Panc1 (cell line): Measurements from ENCODE around the gene USP48. TPM values are rescaled to one million over a fixed set of nuclear protein-coding genes. Genes with fewer than 3 reads are reported as not detected.
"Not testable (repeated sequence)": the region's sequence is repeated elsewhere in the genome, so short reads cannot be mapped to it uniquely, and the experiment has no call there.

Experiments used
- ATAC-seq: fragments of 200-7000 bp; cut with Tn5 transposase; 2 replicates; pipeline ENCODE4 v1.9.1; 2020; ENCODE audit warnings: mild to moderate bottlenecking, moderate library complexity
- BruUV-seq: library from RNA; stranded (reverse); fragments of 400-500 nt; replicated peaks from 2 replicates; lab custom pipeline; 2021; lab: Mats Ljungman, UMichigan
- CTCF ChIA-PET: fragments of 300-600 bp; sonication (Branson Sonifier 250); formaldehyde crosslinking; loops from one replicate; lab custom pipeline; 2022; ENCODE audit warnings: antibody characterized with exemption; lab: Charles Lee
- POLR2A ChIA-PET: fragments of 300-600 bp; sonication (Branson Sonifier 250); formaldehyde crosslinking; loops from one replicate; lab custom pipeline; 2022; ENCODE audit warnings: antibody characterized with exemption; lab: Charles Lee
- DNase-seq: peaks from one replicate; pipeline ENCODE4 v3.0.0-alpha.2; 2010; ENCODE audit warnings: low read depth, low spot score
- H3K27ac ChIP-seq: 2 replicates; pipeline ENCODE4 v1.5.1; 2011; ENCODE audit warnings: mild to moderate bottlenecking, low read length, inconsistent platforms
- H3K27me3 ChIP-seq: fragments of 200-500 bp; sonication (Bioruptor generic); 2 replicates; pipeline ENCODE4 v1.6.0; 2014; ENCODE audit warnings: low read length, inconsistent platforms; ENCODE audit not compliant: control insufficient read depth, insufficient read depth
- H3K36me3 ChIP-seq: fragments of 200-500 bp; sonication (Bioruptor generic); 2 replicates; pipeline ENCODE4 v1.5.1; 2014; ENCODE audit warnings: inconsistent platforms, mild to moderate bottlenecking, low read length, moderate library complexity; ENCODE audit not compliant: control insufficient read depth, insufficient read depth
- H3K4me1 ChIP-seq: 2 replicates; pipeline ENCODE4 v1.5.1; 2011; ENCODE audit warnings: inconsistent platforms, mild to moderate bottlenecking, low read length, moderate library complexity; ENCODE audit not compliant: control insufficient read depth, insufficient read depth
- H3K4me3 ChIP-seq, 2 experiments: 2 replicates each; pipeline ENCODE4 v1.5.1; 2011 to 2012; ENCODE audit warnings: low read depth in 2 of 2, low read length in 2 of 2, mild to moderate bottlenecking in 2 of 2, inconsistent platforms in 1 of 2, moderate library complexity in 1 of 2
- H3K9me3 ChIP-seq: fragments of 200-500 bp; sonication (Bioruptor generic); 2 replicates; pipeline ENCODE4 v1.5.1; 2014; ENCODE audit warnings: low read depth, mild to moderate bottlenecking, inconsistent platforms, low read length, moderate library complexity; ENCODE audit not compliant: control insufficient read depth, insufficient read depth
- POLR2AphosphoS5 ChIP-seq: IDR thresholded peaks from 2 replicates; pipeline ENCODE4 v1.6.1; 2012; ENCODE audit warnings: mild to moderate bottlenecking, low read depth, low read length, moderate library complexity
- REST ChIP-seq, 2 experiments: IDR thresholded peaks; 2 replicates each; pipeline ENCODE4 v1.6.1; 2011 to 2012; ENCODE audit warnings: low read depth in 2 of 2, control low read depth in 1 of 2, low read length in 1 of 2, mild to moderate bottlenecking in 1 of 2, moderate library complexity in 1 of 2; ENCODE audit not compliant: insufficient read depth in 1 of 2
- SIN3A ChIP-seq: IDR thresholded peaks from 2 replicates; pipeline ENCODE4 v1.6.1; 2012; ENCODE audit warnings: low read depth, mild to moderate bottlenecking, low read length, moderate library complexity, borderline replicate concordance; ENCODE audit not compliant: insufficient read depth
- TCF7L2 ChIP-seq: IDR thresholded peaks from 2 replicates; pipeline ENCODE4 v1.6.1; 2011; ENCODE audit warnings: mild to moderate bottlenecking, low read depth, low read length, inconsistent platforms
- in situ Hi-C: cut with HindIII; loops from 2 replicates; pipeline ENCODE4 v1.10.0; 2016; ENCODE audit warnings: low sequenced_read_pairs, low pct_unique_long_range_greater_than_20kb
- intact Hi-C: fragments of 100-400 bp; cut with micrococcal nuclease; formaldehyde crosslinking; loops from one replicate; pipeline ENCODE4 v1.10.0; 2022; ENCODE audit not compliant: unreplicated experiment
- total RNA-seq: library from RNA; stranded (reverse); gene quantifications from one replicate; pipeline ENCODE4 v1.2.1, GENCODE V29; 2021; ENCODE audit not compliant: unreplicated experiment
- TF ChIP-seq, protein P1 (sequence below): fragments of 450-650 bp; IDR thresholded peaks from 2 replicates; pipeline ENCODE4 v1.5.1; 2017; ENCODE audit warnings: mild to moderate bottlenecking

USP48 gene
- total RNA-seq, 1 experiment from 2014 or later: 71.6 TPM

DNA sequence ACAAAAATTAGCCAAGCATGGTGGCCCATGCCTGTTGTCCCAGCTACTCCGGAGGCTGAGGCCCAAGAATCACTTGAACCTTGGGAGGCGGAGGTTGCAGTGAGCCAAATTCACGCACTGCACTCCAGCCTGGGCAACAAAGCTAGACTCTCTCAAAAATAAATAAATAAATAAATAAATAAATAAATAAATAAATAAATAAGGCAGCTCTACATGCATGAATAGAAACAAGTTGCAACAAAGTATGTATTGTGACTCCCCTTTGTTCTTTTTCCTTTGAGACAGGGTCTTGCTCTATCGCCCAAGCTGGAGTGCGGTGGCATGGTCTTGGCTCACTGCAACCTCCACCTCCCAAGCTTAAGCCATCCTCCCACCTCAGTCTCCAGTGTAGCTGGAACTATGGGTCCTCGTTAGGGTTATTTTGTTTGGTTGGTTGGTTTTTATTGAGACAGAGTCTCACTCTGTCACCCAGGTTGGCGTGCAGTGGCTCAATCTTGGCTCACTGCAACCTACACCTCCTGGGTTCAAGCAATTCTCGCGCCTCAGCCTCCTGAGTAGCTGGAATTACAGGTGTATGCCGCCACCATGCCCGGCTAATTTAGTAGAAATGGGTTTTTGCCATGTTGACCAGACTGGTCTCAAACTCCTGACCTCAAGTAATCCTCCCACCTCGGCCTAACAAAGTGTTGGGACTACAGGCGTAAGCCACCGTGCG lies 8.0 kb downstream of the USP48 start:
- in situ Hi-C loops (no loop called here), intact Hi-C loops (no loop called here)
- Histone ChIP-seq H3K4me3 (no peak overlapping the region), H3K27me3 (no peaks in the 10 kb centered on the region), H3K27ac (no peak overlapping the region), H3K4me1 (peaks cover 10% of the 10 kb centered on the region; the same call in 1 of the 2 replicates), H3K9me3 (no peaks in the 10 kb centered on the region), H3K36me3 (no peaks in the 10 kb centered on the region)
- POLR2A ChIA-PET: no interaction called here
- ATAC-seq (no peak), DNase-seq (no peak)
- no peak for TF ChIP-seq SIN3A
- no peak for TF ChIP-seq TCF7L2
- TF ChIP-seq REST (IDR thresholded peaks at IDR 0.05; ENCODE audit: insufficient read depth in 1 of 2, low read depth in 2 of 2, low read length in 1 of 2): no peak
- TF ChIP-seq POLR2AphosphoS5: no peak
- CTCF ChIA-PET: no interaction called here
- BruUV-seq: no TSS peak

- no peak overlapping the region for H3K4me3 ChIP-seq
- ATAC-seq: no peak
- POLR2A ChIA-PET: interaction anchor here (0.6 kb wide), 2 partner anchors 15 to 255 kb away, joined by 4 to 5 read pairs; no protein-coding TSS in a partner anchor
- no TSS peak for BruUV-seq
- DNase-seq: no peak
- in situ Hi-C loops: no loop called here
- H3K27me3 ChIP-seq: no peaks in the 10 kb centered on the region
- H3K9me3 ChIP-seq: no peaks in the 10 kb centered on the region
- intact Hi-C loops: no loop called here
- CTCF ChIA-PET: no interaction called here
- H3K27ac ChIP-seq: no peak overlapping the region
- no peaks in the 10 kb centered on the region for H3K36me3 ChIP-seq
- TF ChIP-seq POLR2AphosphoS5 (no peak), SIN3A (no peak), TCF7L2 (no peak), REST (IDR thresholded peaks at IDR 0.05; ENCODE audit: insufficient read depth in 1 of 2, low read depth in 2 of 2, low read length in 1 of 2) (no peak)
- TF ChIP-seq, protein P1, sequence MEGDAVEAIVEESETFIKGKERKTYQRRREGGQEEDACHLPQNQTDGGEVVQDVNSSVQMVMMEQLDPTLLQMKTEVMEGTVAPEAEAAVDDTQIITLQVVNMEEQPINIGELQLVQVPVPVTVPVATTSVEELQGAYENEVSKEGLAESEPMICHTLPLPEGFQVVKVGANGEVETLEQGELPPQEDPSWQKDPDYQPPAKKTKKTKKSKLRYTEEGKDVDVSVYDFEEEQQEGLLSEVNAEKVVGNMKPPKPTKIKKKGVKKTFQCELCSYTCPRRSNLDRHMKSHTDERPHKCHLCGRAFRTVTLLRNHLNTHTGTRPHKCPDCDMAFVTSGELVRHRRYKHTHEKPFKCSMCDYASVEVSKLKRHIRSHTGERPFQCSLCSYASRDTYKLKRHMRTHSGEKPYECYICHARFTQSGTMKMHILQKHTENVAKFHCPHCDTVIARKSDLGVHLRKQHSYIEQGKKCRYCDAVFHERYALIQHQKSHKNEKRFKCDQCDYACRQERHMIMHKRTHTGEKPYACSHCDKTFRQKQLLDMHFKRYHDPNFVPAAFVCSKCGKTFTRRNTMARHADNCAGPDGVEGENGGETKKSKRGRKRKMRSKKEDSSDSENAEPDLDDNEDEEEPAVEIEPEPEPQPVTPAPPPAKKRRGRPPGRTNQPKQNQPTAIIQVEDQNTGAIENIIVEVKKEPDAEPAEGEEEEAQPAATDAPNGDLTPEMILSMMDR: no peak
- peaks cover 10% of the 10 kb centered on the region; the same call in 1 of the 2 replicates for H3K4me1 ChIP-seq
Measured at GRCh38 chr1:21773585-21773984, 9.4 kb downstream of the USP48 start.

GRCh38 chr1:21771672-21772071 lies 11.3 kb downstream of the USP48 start:
- H3K9me3 ChIP-seq, CTCF ChIA-PET, H3K27ac ChIP-seq, H3K36me3 ChIP-seq, in situ Hi-C loops, H3K4me3 ChIP-seq, H3K27me3 ChIP-seq, ATAC-seq, BruUV-seq, POLR2A ChIA-PET, DNase-seq, intact Hi-C loops, H3K4me1 ChIP-seq: not testable (repeated sequence)

DNA sequence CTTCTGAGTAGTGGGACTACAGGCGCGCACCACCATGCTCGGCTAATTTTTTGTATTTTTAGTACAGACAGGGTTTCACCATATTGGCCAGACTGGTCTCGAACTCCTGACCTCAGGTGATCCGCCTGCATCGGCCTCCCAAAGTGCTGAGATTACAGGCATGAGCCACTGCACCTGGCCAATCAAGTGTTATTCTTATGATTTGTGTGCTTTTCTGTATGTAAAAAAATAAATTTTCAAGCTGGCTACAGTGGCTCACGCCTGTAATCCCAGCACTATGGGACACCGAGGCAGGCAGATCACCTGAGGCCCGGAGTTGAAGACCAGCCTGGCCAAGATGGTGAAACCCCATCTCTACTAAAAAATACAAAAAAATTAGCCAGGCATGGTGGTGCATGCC lies 12.3 kb downstream of the USP48 start:
- in situ Hi-C loops, intact Hi-C loops, H3K36me3 ChIP-seq, CTCF ChIA-PET, H3K4me1 ChIP-seq, H3K9me3 ChIP-seq, BruUV-seq, H3K27me3 ChIP-seq, DNase-seq, H3K4me3 ChIP-seq, H3K27ac ChIP-seq, ATAC-seq, POLR2A ChIA-PET: not testable (repeated sequence)
